NCI-H2029 treated with DMSO at 0.1 percent for 48 hours (cell line): ENCODE data around the gene CCNY.

Experiments used
- DNase-seq: peaks from one replicate; lab custom pipeline; 2025; lab: John Stamatoyannopoulos, UW

CCNY gene

GRCh38 chr10:35581655-35582054, 245.3 kb downstream of the CCNY start:
- DNase-seq: no peak

GRCh38 chr10:35584946-35585345, 248.6 kb downstream of the CCNY start:
- DNase-seq: no peak

DNA sequence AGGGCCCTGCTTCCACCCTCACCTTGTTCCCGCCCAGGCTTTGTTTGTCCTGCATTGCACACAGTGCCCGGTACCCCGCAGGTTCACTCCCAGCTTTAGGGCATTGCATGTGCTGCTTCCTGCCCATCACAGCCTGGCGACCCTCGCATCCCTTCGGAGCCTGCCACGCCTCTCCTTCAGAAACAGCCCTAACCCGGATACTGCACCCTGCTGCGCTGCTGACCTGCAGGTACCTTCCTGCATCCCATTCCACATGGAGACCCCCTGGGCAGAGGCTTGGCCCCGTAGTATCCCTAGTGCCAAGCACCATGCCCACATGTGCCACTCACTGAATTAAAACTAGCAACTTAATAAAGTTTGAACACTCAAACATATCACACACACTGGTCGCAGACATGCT, 249.0 kb downstream of the CCNY start:
- no peak for DNase-seq

DNA sequence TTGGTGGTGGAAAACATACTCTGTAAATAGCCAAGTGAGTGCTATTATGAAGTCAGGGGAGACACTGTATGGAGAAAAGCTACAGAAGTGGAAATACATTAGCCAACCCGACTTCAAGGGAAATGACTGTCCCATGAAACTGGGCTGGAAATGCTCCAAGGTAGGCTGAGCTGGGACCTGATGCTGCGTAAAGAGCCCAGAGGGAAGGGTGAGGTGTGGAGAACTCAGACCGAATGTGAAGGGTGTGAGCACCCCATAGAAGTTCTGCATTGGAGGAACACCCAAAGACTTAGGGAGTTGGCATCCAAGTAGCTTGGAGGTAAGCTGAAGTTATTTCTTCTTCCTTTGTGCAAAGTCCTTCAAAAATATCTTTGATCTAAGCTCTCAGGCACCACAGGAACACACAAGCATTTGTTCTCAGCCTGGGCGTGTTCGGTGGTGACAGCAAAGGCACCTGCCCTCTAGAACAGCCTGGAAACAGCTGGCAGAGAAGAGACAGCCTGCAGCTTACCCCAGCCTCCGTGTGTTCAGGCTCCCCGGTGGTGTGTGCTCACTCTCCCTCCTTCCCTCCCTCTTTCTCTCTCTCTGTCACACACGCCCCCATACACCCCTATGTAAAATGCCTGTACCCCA, 249.7 kb downstream of the CCNY start:
- DNase-seq: no peak

DNA sequence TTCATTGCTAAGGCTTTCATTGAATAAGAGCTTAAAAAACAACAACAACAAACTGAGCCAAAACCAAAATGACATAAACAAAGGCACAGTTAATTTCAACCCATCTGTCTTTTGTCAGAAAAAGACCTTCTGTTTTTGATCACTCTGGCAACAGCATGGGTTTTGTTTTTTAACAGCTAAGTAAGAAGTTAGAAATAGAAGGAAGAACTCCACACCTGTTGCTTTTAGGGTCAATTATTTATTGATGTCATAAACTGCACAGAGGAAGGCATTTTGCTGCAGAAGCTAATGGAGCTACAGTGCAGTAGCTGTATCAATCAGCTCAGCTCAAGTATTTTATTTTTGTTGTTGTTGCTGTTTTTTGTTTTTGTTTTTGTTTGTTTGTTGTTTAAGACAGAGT, 252.5 kb downstream of the CCNY start:
- DNase-seq: no peak

GRCh38 chr10:35592441-35592840, 256.1 kb downstream of the CCNY start:
- DNase-seq: no peak

DNA sequence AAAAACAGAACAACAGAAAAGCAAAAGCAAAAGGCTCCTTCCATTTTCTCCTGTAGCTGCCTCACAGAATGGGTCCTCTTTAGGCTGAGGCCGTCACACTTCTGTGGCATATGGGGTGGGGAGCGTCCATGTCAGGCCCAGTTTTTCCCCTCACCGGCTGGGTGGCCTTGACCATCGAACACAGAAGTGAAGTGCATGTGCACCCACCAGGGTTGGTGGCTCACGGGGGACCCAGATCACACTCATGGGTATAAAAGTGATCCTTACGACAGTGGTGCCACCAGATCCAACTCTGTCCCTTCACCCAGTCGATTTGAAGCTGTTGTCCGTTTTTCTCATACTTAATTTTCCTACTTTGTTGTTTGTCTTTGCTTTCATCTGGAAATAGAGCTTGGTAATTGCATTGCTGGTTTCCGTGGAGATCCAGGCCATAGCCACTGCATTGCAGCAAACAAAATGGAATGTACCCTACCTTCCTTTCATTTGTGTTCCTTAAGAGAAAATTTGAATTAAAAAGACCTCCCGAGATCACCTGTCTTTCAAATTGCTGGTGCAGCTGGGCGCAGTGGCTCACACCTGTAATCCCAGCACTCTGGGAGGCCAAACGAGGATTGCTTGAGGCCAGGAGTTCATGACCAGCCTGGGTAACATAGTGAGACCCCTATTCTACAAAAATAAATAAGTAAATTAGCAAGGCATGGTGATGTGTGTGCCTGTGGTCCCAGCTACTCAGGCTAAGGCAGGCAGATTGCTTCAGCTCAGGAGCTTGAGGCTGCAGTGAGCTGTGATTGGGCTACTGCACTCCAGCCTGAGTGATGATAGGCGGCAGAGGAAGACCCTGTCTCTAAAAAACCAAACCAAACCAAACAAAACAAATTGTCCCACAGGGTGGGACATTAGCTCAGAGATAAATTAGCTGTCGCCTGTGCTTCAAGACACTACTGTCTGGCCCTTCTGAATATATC, 258.1 kb downstream of the CCNY start:
- no peak for DNase-seq

DNA sequence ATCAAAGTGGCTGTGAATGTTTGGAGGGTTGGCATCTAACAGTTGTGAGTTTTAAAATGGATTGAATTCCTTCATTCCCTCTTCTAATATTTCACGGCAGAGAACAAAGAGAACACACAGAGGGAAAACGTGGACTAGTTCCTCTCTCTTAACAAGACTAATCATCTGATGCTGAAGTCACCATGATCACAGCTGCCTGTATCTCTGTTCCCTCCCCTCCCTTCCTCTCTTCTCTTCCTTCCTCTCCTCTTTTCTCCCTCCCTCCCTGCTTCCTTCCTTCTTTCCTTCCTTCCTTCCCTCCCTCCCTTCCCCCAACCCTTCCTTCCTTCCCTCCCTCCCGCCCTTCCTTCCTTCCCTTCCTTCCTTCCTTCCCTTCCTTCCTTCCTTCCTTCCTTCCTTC, 258.8 kb downstream of the CCNY start:
- DNase-seq: no peak

GRCh38 chr10:35598379-35598778, 262.1 kb downstream of the CCNY start:
- no peak for DNase-seq

- no peak for DNase-seq
Measured at GRCh38 chr10:35600193-35600592, 263.9 kb downstream of the CCNY start.

- no peak for DNase-seq
Measured at GRCh38 chr10:35605191-35605590, 268.9 kb downstream of the CCNY start, which contains the start of gene GJD4. TSS of gene GJD4 (plus strand) at chr10:35605341. CDS start at chr10:35605568, 227 bp downstream.

- DNase-seq: no peak
Measured at GRCh38 chr10:35606430-35606829, 270.1 kb downstream of the CCNY start.

- DNase-seq: no peak
Measured at GRCh38 chr10:35607475-35608327, 271.4 kb downstream of the CCNY start.

GRCh38 chr10:35608328-35608672, 272.0 kb downstream of the CCNY start:
- DNase-seq: no peak

DNA sequence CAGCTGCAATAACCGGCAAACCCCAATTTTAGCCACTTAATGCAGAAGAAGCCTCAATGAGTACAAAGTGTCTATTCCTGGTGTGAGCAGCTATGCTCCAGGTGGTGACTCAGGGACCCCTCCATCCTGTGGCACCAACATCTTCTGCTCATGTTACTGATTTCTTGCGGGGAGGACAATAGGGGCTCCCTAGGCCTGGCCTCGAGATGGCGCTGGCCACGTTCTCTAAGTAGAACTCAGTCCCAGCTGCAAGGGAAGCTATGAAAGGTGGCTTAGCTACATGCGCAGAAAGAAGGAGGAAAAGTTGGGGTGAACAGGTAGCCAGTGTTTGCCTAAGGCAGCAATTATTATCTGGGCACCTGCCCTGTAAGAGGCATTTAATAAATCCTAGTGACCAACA, 275.4 kb downstream of the CCNY start:
- no peak for DNase-seq

DNA sequence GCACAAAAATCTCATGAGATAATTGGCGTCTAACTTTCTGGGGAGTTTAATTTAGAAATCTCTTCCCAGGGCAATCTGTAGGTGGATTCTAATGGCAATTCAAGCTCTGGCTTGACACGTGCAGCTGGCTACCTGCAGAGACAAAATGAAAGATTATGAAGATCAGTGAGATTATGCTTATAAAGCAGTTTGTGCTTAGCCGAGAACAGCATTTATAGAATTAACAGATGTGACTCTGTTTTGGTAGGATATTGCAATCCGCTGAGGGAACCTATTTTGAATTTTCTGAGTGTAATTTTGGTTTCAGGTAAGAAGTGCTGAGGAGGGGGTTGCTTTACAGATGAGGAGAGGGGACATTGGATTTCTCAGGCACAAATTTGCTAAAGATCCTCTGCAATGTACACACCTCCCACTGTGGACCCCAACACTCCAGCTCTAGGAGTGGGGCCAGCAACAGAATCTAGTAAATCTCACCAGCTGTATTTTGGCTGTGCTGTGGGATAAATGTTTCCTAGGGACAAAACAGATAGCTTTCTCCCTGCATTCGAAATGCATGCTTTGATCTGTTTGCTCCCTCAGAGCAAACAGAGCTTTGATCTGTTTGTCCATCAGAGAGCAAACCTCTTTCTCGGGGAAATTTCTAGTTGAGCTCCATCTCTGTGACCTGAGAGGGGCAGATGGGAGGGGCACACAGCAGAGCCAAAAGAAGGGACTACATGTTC, 276.2 kb downstream of the CCNY start:
- DNase-seq: no peak

DNA sequence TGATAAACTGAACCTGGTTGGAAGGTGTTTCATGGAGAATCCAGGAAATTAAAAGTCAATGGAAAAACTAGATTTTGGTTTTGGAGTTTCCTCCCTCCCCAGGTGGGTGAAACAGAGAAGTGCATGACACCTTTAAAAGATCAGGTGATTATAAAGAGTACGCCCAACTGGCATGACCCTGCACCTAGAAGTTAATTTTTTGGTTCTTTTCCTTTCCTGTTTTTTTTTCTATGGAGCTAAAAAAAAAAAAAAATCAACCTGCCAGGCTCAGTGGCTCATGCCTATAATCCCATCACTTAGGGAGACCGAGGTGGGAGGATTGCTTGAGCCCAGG, 276.8 kb downstream of the CCNY start:
- DNase-seq: no peak

GRCh38 chr10:35613597-35614226, 277.4 kb downstream of the CCNY start:
- no peak for DNase-seq

GRCh38 chr10:35614312-35614711, 278.0 kb downstream of the CCNY start:
- DNase-seq: no peak
